ENCODE results near the gene TUBB6.

DNA sequence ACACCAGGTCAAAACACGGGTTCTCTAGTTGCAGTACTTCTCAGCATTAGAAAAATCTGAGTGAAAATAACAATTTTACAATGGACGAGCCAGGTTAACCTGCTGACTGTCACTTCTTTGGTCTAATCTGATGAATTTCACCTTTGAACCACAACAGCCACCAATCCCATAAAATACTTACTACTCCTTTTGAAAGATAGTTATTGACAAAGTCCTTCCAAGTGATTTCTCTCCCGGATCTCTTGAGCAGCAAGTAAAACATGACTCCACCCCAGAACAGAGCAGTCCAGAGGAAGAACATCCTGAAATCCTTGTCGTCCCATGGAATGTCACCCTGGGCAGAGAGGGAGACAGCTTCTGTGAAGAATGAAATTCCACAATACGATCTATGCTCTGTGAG lies 58.7 kb downstream of the TUBB6 start:
- no peak for TF ChIP-seq POLR2AphosphoS5 (IDR thresholded peaks at IDR 0.05; ENCODE audit: low read depth, low read length)
- TF ChIP-seq SIN3A (conservative IDR thresholded peaks at IDR 0.05 in 1 of 2, IDR thresholded peaks at IDR 0.05 in 1 of 2; ENCODE audit: low read depth in 1 of 2, low read length in 2 of 2): no peak
- TF ChIP-seq, protein P1, sequence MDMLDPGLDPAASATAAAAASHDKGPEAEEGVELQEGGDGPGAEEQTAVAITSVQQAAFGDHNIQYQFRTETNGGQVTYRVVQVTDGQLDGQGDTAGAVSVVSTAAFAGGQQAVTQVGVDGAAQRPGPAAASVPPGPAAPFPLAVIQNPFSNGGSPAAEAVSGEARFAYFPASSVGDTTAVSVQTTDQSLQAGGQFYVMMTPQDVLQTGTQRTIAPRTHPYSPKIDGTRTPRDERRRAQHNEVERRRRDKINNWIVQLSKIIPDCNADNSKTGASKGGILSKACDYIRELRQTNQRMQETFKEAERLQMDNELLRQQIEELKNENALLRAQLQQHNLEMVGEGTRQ (IDR thresholded peaks at IDR 0.05; ENCODE audit: low read length): no peak
- TF ChIP-seq, protein P2, sequence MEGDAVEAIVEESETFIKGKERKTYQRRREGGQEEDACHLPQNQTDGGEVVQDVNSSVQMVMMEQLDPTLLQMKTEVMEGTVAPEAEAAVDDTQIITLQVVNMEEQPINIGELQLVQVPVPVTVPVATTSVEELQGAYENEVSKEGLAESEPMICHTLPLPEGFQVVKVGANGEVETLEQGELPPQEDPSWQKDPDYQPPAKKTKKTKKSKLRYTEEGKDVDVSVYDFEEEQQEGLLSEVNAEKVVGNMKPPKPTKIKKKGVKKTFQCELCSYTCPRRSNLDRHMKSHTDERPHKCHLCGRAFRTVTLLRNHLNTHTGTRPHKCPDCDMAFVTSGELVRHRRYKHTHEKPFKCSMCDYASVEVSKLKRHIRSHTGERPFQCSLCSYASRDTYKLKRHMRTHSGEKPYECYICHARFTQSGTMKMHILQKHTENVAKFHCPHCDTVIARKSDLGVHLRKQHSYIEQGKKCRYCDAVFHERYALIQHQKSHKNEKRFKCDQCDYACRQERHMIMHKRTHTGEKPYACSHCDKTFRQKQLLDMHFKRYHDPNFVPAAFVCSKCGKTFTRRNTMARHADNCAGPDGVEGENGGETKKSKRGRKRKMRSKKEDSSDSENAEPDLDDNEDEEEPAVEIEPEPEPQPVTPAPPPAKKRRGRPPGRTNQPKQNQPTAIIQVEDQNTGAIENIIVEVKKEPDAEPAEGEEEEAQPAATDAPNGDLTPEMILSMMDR (IDR thresholded peaks at IDR 0.05; ENCODE audit: control extremely low read depth in 1 of 3, insufficient read depth in 1 of 3, low read depth in 1 of 3, low read length in 3 of 3): no peak
- no peak for TF ChIP-seq HDAC6 (IDR thresholded peaks at IDR 0.05; ENCODE audit: low read depth, low read length)
- no peak for TF ChIP-seq SP2 (IDR thresholded peaks at IDR 0.05; ENCODE audit: low read length)
- TF ChIP-seq KDM5A (IDR thresholded peaks at IDR 0.05; ENCODE audit: low read length): no peak
- no peak for TF ChIP-seq ZNF274 (IDR thresholded peaks at IDR 0.05; ENCODE audit: borderline replicate concordance, extremely low read depth, low read length)
- TF ChIP-seq CREB1 (IDR thresholded peaks at IDR 0.05): no peak

Measured in H1 (cell line).